Endothelial cell of hepatic sinusoid (primary cell): ENCODE results near the gene JARID2.

Experiments used
- in situ Hi-C: cut with HindIII; loops from 2 replicates; pipeline ENCODE4 v1.10.0; 2017; ENCODE audit warnings: low sequenced_read_pairs

JARID2 gene

DNA sequence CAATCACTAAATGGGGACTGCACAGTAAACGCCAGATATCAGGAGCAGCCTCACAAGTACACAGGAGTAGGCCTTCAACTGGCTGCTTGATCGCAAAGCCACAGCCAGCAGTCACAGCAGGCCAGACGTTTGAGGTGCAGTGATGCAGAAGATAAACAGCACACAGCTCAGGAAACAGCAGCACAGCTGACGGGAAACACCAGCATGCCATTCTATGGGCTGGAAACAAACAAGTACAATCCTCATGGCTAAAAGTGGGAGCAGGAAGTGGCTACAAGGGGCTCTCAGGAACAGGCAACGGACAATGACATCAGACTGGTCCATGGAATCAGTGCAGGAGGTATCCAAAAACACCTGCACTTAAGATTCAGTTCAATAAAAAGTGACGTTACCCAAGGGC, 305.9 kb downstream of the JARID2 start:
- in situ Hi-C loops: no loop called here

DNA sequence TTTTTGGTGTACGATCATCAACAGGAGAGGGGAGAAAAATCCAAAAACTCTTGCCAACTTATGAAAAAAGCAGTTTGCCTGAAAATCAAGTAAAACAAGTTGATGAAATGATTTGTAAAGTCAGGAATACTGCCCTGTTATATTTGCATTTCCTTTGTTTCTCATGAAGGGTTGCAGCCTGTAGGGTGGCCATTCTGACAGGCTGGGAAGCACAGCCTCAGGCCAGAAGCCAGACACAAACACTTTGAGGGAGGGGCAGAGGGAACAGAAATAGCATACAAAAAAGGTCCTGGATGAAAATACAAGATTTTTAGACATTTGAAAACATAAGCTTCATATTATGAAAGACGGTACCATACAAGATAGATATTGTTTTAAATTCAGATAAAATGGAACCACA, 307.2 kb downstream of the JARID2 start:
- in situ Hi-C loops: no loop called here

DNA sequence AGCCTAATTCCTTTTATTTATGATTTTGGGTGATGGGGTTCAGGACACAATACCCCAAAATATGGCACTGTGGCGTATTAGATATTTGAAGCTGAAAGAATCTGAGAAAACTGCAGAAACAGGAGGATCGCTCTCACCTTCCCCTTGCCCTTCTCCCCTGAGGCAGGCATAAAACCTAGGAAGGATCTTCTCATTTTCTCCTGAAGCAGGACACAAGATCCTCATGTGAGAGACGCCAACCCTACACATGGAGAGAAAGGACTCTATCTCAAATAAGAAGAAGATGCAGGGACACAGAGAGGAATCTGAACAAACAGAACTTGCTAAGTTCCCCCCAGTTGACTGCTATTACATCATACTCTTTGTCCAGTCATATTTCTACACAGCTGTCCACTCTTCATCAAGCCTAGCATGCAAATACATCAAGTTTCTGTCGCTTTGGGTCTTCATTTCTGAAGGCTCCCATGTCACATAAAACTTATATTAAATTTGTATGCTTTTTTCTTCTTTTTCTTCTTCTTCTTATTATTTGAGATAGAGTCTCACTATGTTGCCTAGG, 307.9 kb downstream of the JARID2 start:
- in situ Hi-C loops: no loop called here

DNA sequence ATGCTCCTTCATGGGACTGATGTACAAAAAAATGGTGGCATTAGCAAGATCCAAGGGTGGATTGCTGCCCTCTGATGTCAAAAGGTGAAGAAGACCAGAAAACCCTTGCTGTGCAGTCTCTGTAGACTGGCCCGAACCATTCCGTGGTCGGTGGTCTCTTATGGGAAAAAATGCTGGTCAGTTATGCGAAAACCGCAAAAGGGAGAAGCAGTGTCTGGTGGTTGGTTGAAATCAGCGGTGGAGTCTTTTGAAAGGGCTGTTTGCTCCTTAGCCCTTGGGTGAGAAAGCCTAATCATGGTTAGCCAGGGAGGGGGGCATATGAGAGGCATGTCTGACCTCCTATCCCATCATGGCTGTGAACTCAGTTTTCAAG, 308.8 kb downstream of the JARID2 start:
- in situ Hi-C loops: no loop called here

DNA sequence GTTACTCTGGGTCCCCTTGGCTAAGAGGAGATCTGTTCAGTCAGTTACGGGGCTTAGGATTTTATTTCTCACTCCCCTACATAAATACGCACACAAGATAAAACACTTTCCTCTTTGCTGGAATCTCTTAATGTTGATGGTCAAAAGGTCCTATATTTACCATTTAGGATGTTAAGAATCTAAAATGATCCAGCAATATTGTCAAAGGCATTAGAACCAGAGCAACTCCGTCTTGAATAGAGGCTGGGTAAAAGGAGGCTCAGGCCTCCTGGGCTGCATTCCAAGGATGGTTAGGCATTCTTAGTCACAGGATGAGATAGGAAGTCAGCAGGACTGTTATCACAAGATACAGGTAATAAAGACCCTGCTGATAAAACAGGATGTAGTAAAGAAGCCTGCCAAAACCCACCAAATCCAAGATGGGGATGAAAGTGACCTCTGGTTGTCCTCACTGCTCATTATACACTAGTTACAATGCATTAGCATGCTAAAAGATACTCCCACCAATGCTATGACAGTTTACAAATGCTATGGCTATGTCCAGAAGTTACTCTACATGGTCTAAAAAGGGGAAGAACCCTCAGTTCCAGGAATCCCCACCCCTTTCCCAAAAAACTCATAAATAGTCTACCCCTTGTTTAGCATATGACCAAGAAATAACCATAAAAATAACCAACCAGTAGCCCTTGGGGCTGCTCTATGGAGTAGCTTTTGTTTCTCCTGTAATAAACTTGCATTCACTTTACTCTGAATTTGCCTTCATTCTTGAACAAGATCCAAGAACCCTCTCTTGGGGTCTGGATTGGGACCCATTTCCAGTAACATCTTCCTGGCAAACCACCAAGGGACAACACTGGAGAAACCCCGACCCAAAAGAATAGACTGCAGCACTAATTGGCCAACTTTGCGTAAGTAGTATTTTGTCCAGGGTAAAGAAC, 309.5 kb downstream of the JARID2 start:
- in situ Hi-C loops: no loop called here

DNA sequence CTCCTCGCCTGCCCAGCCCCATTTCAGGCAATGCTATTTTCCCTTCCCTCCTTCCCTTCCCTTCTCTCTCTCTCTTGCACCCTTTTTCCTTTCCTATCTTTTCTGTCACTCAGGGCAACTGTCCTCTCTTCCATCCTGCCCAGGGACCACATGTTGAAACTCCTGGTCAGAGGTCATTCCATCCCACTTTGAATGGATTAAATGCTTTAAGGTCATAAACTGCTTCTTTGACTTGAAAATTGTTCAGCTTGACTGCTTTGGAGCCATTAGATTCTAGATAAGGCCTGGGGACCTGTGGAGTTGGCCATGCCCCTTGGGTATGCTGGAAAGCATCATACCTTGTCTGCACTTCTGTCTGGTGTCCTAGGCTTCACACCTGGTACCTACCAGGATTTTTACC, 310.8 kb downstream of the JARID2 start:
- in situ Hi-C loops: no loop called here

DNA sequence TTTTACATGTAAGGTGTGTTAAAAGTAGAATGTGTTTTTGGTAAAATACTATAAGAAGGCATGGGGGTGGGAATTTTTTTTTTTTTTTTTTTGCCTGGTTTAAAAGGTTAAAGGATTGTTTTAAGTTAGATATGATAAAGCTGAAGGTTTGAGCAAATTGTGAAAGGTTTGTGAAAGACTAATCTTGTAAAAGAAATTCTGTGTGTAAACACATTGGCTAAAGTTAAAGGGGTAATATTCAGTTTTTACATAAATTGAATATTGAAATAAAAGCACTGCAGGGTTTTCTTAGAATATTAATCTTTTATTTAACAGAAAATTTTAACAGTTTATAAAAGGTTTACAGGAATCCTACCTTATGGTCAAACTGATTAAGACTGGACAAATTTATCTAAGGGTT, 311.3 kb downstream of the JARID2 start:
- in situ Hi-C loops: no loop called here

DNA sequence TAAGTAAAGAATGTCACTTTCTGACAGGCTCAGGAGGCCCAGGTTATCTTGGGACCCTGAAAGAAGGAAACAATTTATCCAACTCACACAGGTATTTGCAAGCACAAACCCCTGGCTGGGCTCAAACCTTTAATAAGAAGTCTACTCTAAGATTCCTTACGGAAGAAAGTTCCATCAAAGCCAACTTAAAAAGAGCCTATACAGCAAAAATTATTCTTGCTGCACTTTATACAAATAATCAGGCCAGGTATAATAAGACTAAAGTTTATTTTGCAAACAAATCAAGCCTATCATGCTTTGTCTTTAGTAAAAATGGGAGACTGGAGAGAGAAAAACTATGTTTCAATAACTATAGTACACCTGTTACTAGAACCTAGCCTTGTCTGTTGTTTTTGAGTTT, 314.8 kb downstream of the JARID2 start:
- in situ Hi-C loops: no loop called here

DNA sequence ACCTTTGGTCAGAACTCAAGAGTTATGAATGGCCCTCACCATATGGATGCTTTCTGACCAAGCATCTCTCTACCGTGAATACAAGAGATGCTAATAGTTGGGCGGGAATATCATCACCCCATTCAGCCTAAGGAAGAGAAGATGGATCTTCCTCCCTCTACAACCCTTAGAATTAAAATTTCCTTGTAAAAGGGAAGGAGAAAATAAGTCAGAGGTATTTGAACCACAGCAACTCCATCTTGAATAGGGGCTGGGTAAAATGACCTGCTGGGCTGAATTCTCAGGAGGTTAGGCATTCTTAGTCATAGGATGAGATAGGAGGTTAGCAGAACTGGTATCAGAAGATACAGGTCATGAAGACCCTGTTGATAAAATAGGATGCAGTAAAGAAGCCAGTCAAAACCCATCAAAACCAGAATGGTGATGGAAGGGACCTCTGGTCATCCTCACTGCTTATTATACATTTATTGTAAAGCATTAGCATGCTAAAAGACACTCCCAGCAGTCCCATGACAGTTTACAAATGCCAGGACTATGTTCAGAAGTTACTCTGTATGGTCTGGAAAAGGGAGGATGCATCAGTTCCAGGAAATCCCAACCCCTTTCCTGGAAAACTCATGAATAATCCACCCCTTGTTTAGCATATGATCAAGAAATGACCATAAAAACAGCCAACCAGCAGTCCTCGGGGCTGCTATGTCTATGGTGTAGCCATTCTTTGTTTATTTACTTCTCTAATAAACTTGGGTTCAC, 315.8 kb downstream of the JARID2 start:
- in situ Hi-C loops: no loop called here

DNA sequence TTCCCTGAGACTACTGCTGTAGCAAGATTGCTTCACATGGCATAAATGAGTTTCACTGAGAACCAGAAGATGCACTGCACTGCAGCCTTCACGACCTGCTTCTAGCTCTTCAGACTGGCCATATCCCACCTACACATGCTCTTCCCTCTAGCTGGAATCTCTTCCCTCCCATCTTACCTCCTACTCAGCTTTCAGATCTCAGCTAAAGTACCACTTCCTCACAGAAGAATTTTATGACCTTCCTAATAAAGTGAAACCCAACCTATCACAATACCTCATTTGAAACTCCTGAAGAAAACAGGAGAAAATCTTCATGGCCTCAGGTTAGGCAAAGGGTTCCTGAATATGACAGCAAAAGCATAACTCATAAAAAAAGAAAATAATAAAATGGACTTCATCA, 317.1 kb downstream of the JARID2 start:
- in situ Hi-C loops: no loop called here

DNA sequence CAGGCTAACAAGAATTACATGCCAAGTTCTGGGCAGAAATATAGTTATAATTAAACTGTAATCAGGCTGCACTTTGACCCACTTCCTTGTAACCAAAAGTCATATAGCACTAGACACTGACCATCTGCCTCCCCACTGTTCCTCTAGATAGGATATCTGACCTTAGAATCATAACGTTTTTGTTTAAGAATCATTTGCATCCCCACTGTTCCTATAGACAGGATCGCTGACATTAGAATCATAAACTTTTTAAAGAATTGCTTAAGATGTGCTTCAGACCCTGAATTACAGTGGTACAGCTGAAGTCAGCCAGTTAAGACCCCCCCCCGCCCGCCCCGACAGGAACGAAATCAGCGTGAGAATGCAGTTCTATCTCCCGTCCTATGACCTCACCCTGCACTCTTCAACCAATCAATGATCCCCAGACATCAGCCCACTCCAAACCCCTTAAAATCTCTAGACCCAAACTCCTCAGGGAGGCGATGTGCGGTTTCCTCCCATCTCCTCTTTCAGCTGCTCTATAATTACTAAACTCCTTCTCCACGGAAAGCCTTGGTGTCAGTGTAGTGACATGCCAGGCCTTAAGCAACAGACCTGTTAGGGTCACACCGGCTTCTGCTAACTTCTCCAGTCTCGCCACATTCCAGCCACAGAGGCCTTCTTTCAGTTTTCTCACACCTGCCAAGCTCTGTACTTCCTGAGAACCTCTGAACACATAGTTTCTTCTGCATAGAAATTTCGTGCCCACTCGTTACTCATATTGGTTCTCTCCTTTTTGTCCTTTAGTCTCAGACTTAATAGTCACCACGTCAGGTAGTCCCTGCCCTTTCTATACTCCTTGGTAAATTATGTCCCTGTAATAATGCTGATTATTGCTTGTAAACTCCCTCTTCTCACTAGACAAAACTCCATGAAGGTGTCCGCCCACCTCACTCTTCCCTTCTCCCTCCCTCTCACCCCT, 323.4 kb downstream of the JARID2 start:
- in situ Hi-C loops: no loop called here

DNA sequence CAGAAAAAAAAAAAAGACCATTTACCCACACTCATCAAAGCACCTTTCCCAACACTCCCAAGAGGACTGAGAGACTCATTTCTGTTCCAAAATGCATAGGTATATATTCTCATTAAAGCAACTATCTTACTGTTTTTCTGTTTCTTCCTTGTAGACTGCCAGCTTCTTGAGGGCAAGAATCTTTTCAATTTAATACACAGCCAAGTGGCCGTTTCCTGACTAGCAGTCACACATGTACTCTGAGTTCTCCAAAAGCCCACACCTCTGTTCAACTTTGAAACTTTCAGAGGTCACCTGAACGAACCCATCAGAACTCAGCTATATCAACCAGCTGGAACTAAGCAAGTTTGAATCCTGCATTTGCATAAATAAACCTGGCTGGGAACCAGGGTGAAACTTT, 324.3 kb downstream of the JARID2 start:
- in situ Hi-C loops: no loop called here
